HEK293 (cell line): Measurements from ENCODE around the gene MGAM2.

Experiments
- CTCF ChIA-PET: fragments of 350-600 bp; formaldehyde crosslinking; extraction: SDS; loops from one replicate; lab custom pipeline; 2021; ENCODE audit warnings: antibody characterized with exemption; lab: Yijun Ruan, JAX
- POLR2A ChIA-PET: fragments of 300-600 bp; formaldehyde crosslinking; extraction: SDS; loops from one replicate; lab custom pipeline; 2020; ENCODE audit warnings: antibody characterized with exemption, inconsistent platforms; lab: Yijun Ruan, JAX
- H3K27ac ChIP-seq: fragments of 200-500 bp; sonication (Bioruptor generic); 2 replicates; pipeline ENCODE4 v1.5.1; 2014; ENCODE audit warnings: low read depth, low read length, control low read depth, inconsistent platforms; ENCODE audit errors: extremely low read depth
- H3K36me3 ChIP-seq, 2 experiments: fragments of 200-500 bp in 1 of 2; sonication (Bioruptor generic) in 1 of 2; 1 replicate in 1 of 2; 2 replicates in 1 of 2; pipeline ENCODE4 v1.5.1; 2014 to 2017; ENCODE audit warnings: inconsistent platforms in 2 of 2, low read length in 2 of 2; ENCODE audit not compliant: control insufficient read depth in 2 of 2, insufficient read depth in 1 of 2
- H3K4me1 ChIP-seq: fragments of 200-500 bp; sonication (Bioruptor generic); 2 replicates; pipeline ENCODE4 v1.5.1; 2014; ENCODE audit warnings: mild to moderate bottlenecking, low read length, inconsistent platforms; ENCODE audit not compliant: control insufficient read depth, insufficient read depth
- H3K4me3 ChIP-seq: 2 replicates; pipeline ENCODE4 v1.5.1; 2011; ENCODE audit warnings: low read depth, mild to moderate bottlenecking, control low read depth, low read length, moderate library complexity
- H3K9me3 ChIP-seq: fragments of 200-500 bp; sonication (Bioruptor generic); 2 replicates; pipeline ENCODE4 v1.5.1; 2014; ENCODE audit warnings: low read depth, low read length, inconsistent platforms; ENCODE audit not compliant: control insufficient read depth, insufficient read depth
- FEZF1 ChIP-seq: fragments of 450-650 bp; formaldehyde crosslinking; IDR thresholded peaks from 2 replicates; pipeline ENCODE4 v1.5.1; 2016; ENCODE audit warnings: missing biosample characterization, missing genetic modification characterization
- HOXA7 ChIP-seq: sonication (generic); formaldehyde crosslinking; IDR thresholded peaks from 2 replicates; pipeline ENCODE4 v1.8.1; 2022; ENCODE audit warnings: missing genetic modification reagents, borderline replicate concordance
- PRDM1 ChIP-seq: fragments of 450-650 bp; formaldehyde crosslinking; IDR thresholded peaks from 2 replicates; pipeline ENCODE4; 2016; ENCODE audit warnings: missing biosample characterization, missing genetic modification characterization
- SP7 ChIP-seq: fragments of 450-650 bp; formaldehyde crosslinking; IDR thresholded peaks from 2 replicates; pipeline ENCODE4 v1.5.1; 2016; ENCODE audit warnings: missing biosample characterization, missing genetic modification characterization
- ZFP37 ChIP-seq: fragments of 450-650 bp; formaldehyde crosslinking; IDR thresholded peaks from 2 replicates; pipeline ENCODE4 v1.5.1; 2016; ENCODE audit warnings: missing biosample characterization, missing genetic modification characterization
- ZNF112 ChIP-seq: fragments of 450-650 bp; formaldehyde crosslinking; IDR thresholded peaks from 2 replicates; pipeline ENCODE4 v1.5.0; 2017; ENCODE audit warnings: missing biosample characterization, missing genetic modification characterization
- ZNF114 ChIP-seq: fragments of 450-650 bp; formaldehyde crosslinking; IDR thresholded peaks from 2 replicates; pipeline ENCODE4 v1.5.0; 2017; ENCODE audit warnings: missing biosample characterization, missing genetic modification characterization
- ZNF132 ChIP-seq: fragments of 450-650 bp; formaldehyde crosslinking; IDR thresholded peaks from 2 replicates; pipeline ENCODE4 v1.5.1; 2017; ENCODE audit warnings: missing biosample characterization, missing genetic modification characterization, borderline replicate concordance
- ZNF214 ChIP-seq: fragments of 450-650 bp; formaldehyde crosslinking; IDR thresholded peaks from 2 replicates; pipeline ENCODE4 v1.5.1; 2017; ENCODE audit warnings: missing biosample characterization, mild to moderate bottlenecking, missing genetic modification characterization, borderline replicate concordance
- ZNF221 ChIP-seq: fragments of 450-650 bp; formaldehyde crosslinking; IDR thresholded peaks from 2 replicates; pipeline ENCODE4 v1.5.1; 2017; ENCODE audit warnings: missing biosample characterization, missing genetic modification characterization, borderline replicate concordance
- ZNF529 ChIP-seq: fragments of 450-650 bp; formaldehyde crosslinking; IDR thresholded peaks from 2 replicates; pipeline ENCODE4 v1.5.1; 2017; ENCODE audit warnings: missing genetic modification characterization, missing biosample characterization; ENCODE audit not compliant: insufficient replicate concordance
- ZNF560 ChIP-seq: fragments of 450-650 bp; formaldehyde crosslinking; IDR thresholded peaks from 2 replicates; pipeline ENCODE4 v1.5.1; 2017; ENCODE audit warnings: missing biosample characterization, missing genetic modification characterization, borderline replicate concordance
- ZNF600 ChIP-seq: fragments of 450-650 bp; formaldehyde crosslinking; IDR thresholded peaks from 2 replicates; pipeline ENCODE4 v1.5.1; 2016; ENCODE audit warnings: missing biosample characterization, missing genetic modification characterization
- ZNF623 ChIP-seq: fragments of 450-650 bp; formaldehyde crosslinking; IDR thresholded peaks from 2 replicates; pipeline ENCODE4 v1.5.1; 2016; ENCODE audit warnings: missing biosample characterization, missing genetic modification characterization
- ZNF624 ChIP-seq: fragments of 450-650 bp; formaldehyde crosslinking; IDR thresholded peaks from 2 replicates; pipeline ENCODE4 v1.5.1; 2017; ENCODE audit warnings: missing biosample characterization, missing genetic modification characterization
- ZNF664 ChIP-seq: fragments of 450-650 bp; formaldehyde crosslinking; IDR thresholded peaks from 2 replicates; pipeline ENCODE4 v1.5.1; 2016; ENCODE audit warnings: missing biosample characterization, missing genetic modification characterization
- ZNF76 ChIP-seq: fragments of 450-650 bp; formaldehyde crosslinking; IDR thresholded peaks from 2 replicates; pipeline ENCODE4; 2016; ENCODE audit warnings: low read depth, missing biosample characterization, missing genetic modification characterization, borderline replicate concordance
- ZNF777 ChIP-seq: fragments of 450-650 bp; formaldehyde crosslinking; IDR thresholded peaks from 2 replicates; pipeline ENCODE4 v1.5.1; 2017; ENCODE audit warnings: missing biosample characterization, missing genetic modification characterization, borderline replicate concordance
- ZSCAN23 ChIP-seq: fragments of 450-650 bp; formaldehyde crosslinking; IDR thresholded peaks from 2 replicates; pipeline ENCODE4 v1.5.1; 2016; ENCODE audit warnings: missing biosample characterization, missing genetic modification characterization
- ZXDB ChIP-seq: fragments of 450-650 bp; formaldehyde crosslinking; IDR thresholded peaks from 2 replicates; pipeline ENCODE4 v1.5.1; 2016; ENCODE audit warnings: missing biosample characterization, missing genetic modification characterization
- TF ChIP-seq, protein P1 (sequence below): fragments of 450-650 bp; formaldehyde crosslinking; IDR thresholded peaks from 2 replicates; pipeline ENCODE4 v1.5.1; 2016; ENCODE audit warnings: missing biosample characterization, missing genetic modification characterization
- TF ChIP-seq, protein P2 (sequence below): fragments of 450-650 bp; formaldehyde crosslinking; IDR thresholded peaks from 2 replicates; pipeline ENCODE4; 2016; ENCODE audit warnings: missing biosample characterization, missing genetic modification characterization
- TF ChIP-seq, protein P3 (sequence below): fragments of 450-650 bp; formaldehyde crosslinking; IDR thresholded peaks from 2 replicates; pipeline ENCODE4 v1.5.1; 2016; ENCODE audit warnings: missing biosample characterization, missing genetic modification characterization, low read depth

The MGAM2 gene

DNA sequence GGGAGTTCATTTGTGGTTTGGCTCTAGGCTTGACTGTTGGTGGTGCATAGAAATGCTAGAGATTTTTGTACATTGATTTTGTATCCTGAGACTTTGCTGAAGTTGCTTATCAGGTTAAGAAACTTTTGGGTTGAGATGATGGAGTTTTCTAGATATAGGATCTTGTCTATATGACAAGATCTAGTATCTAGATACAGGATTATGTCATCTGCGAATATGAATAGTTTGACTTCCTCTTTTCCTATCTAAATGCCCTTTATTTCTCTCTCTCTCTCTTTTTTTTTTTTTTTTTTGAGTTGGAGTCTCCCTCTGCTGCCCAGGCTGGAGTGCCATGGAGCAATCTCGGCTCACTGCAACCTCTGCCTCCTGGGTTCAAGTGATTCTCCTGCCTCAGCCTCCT lies 62.9 kb downstream of the MGAM2 start (continued):
- TF ChIP-seq, protein P1, sequence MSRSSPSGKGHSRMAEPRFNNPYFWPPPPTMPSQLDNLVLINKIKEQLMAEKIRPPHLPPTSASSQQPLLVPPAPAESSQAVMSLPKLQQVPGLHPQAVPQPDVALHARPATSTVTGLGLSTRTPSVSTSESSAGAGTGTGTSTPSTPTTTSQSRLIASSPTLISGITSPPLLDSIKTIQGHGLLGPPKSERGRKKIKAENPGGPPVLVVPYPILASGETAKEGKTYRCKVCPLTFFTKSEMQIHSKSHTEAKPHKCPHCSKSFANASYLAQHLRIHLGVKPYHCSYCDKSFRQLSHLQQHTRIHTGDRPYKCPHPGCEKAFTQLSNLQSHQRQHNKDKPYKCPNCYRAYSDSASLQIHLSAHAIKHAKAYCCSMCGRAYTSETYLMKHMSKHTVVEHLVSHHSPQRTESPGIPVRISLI (tag by site-specific recombination): no peak
- TF ChIP-seq ZFP37 (tag by site-specific recombination) (no peak), ZNF214 (tag by site-specific recombination) (no peak), ZNF114 (no peak), ZXDB (no peak), ZNF76 (tag by site-specific recombination) (no peak), ZNF560 (tag by site-specific recombination) (no peak)
- TF ChIP-seq, protein P2, sequence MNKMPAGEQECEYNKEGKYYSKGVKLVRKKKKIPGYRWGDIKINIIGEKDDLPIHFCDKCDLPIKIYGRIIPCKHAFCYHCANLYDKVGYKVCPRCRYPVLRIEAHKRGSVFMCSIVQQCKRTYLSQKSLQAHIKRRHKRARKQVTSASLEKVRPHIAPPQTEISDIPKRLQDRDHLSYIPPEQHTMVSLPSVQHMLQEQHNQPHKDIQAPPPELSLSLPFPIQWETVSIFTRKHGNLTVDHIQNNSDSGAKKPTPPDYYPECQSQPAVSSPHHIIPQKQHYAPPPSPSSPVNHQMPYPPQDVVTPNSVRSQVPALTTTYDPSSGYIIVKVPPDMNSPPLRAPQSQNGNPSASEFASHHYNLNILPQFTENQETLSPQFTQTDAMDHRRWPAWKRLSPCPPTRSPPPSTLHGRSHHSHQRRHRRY (tag by site-specific recombination): no peak
- TF ChIP-seq, all 188 proteins: peak for 0

DNA sequence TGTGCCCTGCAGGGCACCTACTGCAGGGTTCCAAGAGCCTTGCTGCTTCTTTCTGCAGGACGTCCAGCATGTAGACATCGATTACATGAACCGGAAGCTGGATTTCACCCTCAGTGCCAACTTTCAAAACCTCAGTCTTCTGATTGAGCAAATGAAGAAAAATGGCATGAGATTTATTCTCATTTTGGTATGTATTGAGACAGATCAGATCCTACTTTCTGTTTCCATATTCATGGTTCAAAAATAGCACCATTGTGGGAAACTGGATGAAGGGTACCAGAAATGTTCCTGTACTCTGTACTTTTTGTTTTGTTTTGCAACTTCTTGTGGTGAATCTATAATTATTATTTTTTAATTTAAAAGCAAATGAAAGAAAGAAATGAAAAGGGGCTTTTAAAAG lies 64.1 kb downstream of the MGAM2 start:
- ChIA-PET POLR2A (interaction anchor here (1.0 kb wide), 1 partner anchor 10 kb away, joined by 3 read pairs; no protein-coding TSS in a partner anchor), CTCF (no interaction called here)
- Histone ChIP-seq H3K4me1 (no peaks in the 10 kb centered on the region), H3K4me3 (no peak overlapping the region), H3K36me3 (no peaks in the 10 kb centered on the region), H3K27ac (no peak overlapping the region), H3K9me3 (no peaks in the 10 kb centered on the region)
- TF ChIP-seq ZNF529 (peak; percentile 59), ZSCAN23 (tag by site-specific recombination) (no peak)

DNA sequence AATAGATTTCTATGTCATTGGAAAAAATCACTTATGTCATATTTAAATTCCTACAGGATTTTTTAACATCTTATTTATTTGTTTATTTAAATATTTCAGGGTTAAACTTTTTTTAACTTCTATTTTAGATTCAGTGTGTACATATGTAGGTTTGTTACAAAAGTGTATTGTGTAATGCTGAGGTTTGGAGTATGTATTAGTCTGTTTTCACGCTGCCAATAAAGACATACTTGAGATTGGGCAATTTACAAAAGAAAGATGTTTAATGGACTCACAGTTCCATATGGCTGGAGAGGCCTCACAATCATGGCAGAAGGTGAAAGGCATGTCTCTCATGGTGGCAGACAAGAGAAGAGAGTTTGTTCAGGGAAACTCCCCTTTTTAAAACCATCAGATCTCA lies 65.4 kb downstream of the MGAM2 start:
- Histone ChIP-seq H3K9me3 (no peaks in the 10 kb centered on the region), H3K4me1 (no peaks in the 10 kb centered on the region), H3K4me3 (no peak overlapping the region), H3K36me3 (no peaks in the 10 kb centered on the region), H3K27ac (no peak overlapping the region)
- ChIA-PET POLR2A (no interaction called here), CTCF (no interaction called here)
- TF ChIP-seq ZNF132 (no peak), FEZF1 (tag by site-specific recombination) (no peak), HOXA7 (no peak), ZNF112 (tag by site-specific recombination) (no peak), SP7 (tag by site-specific recombination) (no peak), ZNF664 (tag by site-specific recombination) (no peak), PRDM1 (tag by site-specific recombination) (no peak), ZNF623 (tag by site-specific recombination) (no peak), ZNF624 (tag by site-specific recombination) (no peak), ZNF600 (tag by site-specific recombination) (no peak), ZNF221 (no peak), ZNF777 (no peak)
- TF ChIP-seq, protein P3, sequence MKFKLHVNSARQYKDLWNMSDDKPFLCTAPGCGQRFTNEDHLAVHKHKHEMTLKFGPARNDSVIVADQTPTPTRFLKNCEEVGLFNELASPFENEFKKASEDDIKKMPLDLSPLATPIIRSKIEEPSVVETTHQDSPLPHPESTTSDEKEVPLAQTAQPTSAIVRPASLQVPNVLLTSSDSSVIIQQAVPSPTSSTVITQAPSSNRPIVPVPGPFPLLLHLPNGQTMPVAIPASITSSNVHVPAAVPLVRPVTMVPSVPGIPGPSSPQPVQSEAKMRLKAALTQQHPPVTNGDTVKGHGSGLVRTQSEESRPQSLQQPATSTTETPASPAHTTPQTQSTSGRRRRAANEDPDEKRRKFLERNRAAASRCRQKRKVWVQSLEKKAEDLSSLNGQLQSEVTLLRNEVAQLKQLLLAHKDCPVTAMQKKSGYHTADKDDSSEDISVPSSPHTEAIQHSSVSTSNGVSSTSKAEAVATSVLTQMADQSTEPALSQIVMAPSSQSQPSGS (tag by site-specific recombination): no peak
- TF ChIP-seq, all 188 proteins: peak for 0
